HG03565 (cell line): ENCODE results near the gene KRTAP25-1.

Source experiments
- ATAC-seq: cut with Tn5 transposase; IDR thresholded peaks from one replicate; pipeline ENCODE4 v1.9.1; 2021; ENCODE audit warnings: mild to moderate bottlenecking, moderate library complexity; ENCODE audit not compliant: unreplicated experiment

The KRTAP25-1 gene

GRCh38 chr21:30289215-30289614, at the start of gene KRTAP25-1:
TSS of gene KRTAP25-1 (minus strand) at chr21:30289514. CDS start at chr21:30289490, 24 bp downstream.
- no peak for ATAC-seq

GRCh38 chr21:30338717-30339116, 49.4 kb upstream of the KRTAP25-1 start:
- ATAC-seq: no peak

GRCh38 chr21:30337772-30338171, 48.5 kb upstream of the KRTAP25-1 start:
- no peak for ATAC-seq

- no peak for ATAC-seq
These were observed 48.0 kb upstream of the KRTAP25-1 start, which contains the start of gene KRTAP27-1 for GRCh38 chr21:30337276-30337744. TSS of gene KRTAP27-1 (minus strand) at chr21:30337694. CDS start at chr21:30337668, 26 bp downstream.

GRCh38 chr21:30336596-30336995, 47.3 kb upstream of the KRTAP25-1 start:
- no peak for ATAC-seq

GRCh38 chr21:30333736-30334135, 44.4 kb upstream of the KRTAP25-1 start:
- no peak for ATAC-seq

GRCh38 chr21:30332681-30333080, 43.4 kb upstream of the KRTAP25-1 start:
- ATAC-seq: no peak

GRCh38 chr21:30329203-30329875, 40.0 kb upstream of the KRTAP25-1 start:
- ATAC-seq: no peak

GRCh38 chr21:30326390-30326789, 37.1 kb upstream of the KRTAP25-1 start:
- ATAC-seq: no peak

- ATAC-seq: no peak
These were observed 30.9 kb upstream of the KRTAP25-1 start, which contains the start of gene KRTAP26-1 for GRCh38 chr21:30320215-30320614. TSS of gene KRTAP26-1 (minus strand) at chr21:30320315. CDS start at chr21:30320035, 280 bp downstream.

- ATAC-seq: no peak
These were observed 26.4 kb upstream of the KRTAP25-1 start for GRCh38 chr21:30315701-30316100.

GRCh38 chr21:30306884-30307283, 17.6 kb upstream of the KRTAP25-1 start:
- ATAC-seq: no peak

- ATAC-seq: no peak
These were observed 15.8 kb upstream of the KRTAP25-1 start for GRCh38 chr21:30305136-30305535.

GRCh38 chr21:30282850-30283249, 6.5 kb downstream of the KRTAP25-1 start, which contains the start of gene KRTAP24-1:
TSS of gene KRTAP24-1 (minus strand) at chr21:30282950. CDS start at chr21:30282932, 18 bp downstream.
- ATAC-seq: no peak

- no peak for ATAC-seq
These were observed 17.7 kb downstream of the KRTAP25-1 start for GRCh38 chr21:30271611-30272010.

GRCh38 chr21:30271156-30271555, 18.2 kb downstream of the KRTAP25-1 start:
- no peak for ATAC-seq

- no peak for ATAC-seq
These were observed 19.3 kb downstream of the KRTAP25-1 start for GRCh38 chr21:30269803-30270530.

- no peak for ATAC-seq
These were observed 20.6 kb downstream of the KRTAP25-1 start for GRCh38 chr21:30268608-30269197.

- ATAC-seq: no peak
These were observed 31.5 kb downstream of the KRTAP25-1 start for GRCh38 chr21:30257773-30258172.

- no peak for ATAC-seq
These were observed 33.2 kb downstream of the KRTAP25-1 start for GRCh38 chr21:30256100-30256499.

GRCh38 chr21:30255679-30256078, 33.6 kb downstream of the KRTAP25-1 start:
- ATAC-seq: no peak
